Upper lobe of left lung (tissue), 6 donors: ENCODE measurements around the gene OPRD1. TPM values are rescaled to one million over a fixed set of nuclear protein-coding genes. Genes with fewer than 3 reads are reported as not detected.
A peak's percentile ranks its signal among the peaks of the same experiment; 100 is the strongest.

Experiments
- ATAC-seq, 2 donors: fragments of 200-7000 bp; cut with Tn5 transposase; one replicate each; pipeline ENCODE4 v1.9.1; 2022; ENCODE audit warnings: mild to moderate bottlenecking in 2 of 2, moderate library complexity in 2 of 2; ENCODE audit not compliant: low FRiP score in 2 of 2
- DNase-seq, 2 donors: peaks; one replicate each; pipeline ENCODE4 v3.0.0-alpha.2; 2019 to 2020
- H3K27ac ChIP-seq, 4 donors: fragments of 200-600 bp; sonication (generic); one replicate each; pipeline ENCODE4 v1.5.1; 2016 to 2019
- H3K27me3 ChIP-seq, 4 donors: fragments of 200-600 bp; sonication (generic); one replicate each; pipeline ENCODE4 v1.5.1; 2017 to 2019
- H3K36me3 ChIP-seq, 4 donors: fragments of 200-600 bp; sonication (generic); one replicate each; pipeline ENCODE4 v1.5.1; 2016 to 2019
- H3K4me1 ChIP-seq, 4 donors: fragments of 200-600 bp; sonication (generic); one replicate each; pipeline ENCODE4 v1.5.1; 2018 to 2019
- H3K4me3 ChIP-seq, 4 donors: fragments of 200-600 bp; sonication (generic); one replicate each; pipeline ENCODE4 v1.5.1; 2017 to 2019; ENCODE audit warnings: mild to moderate bottlenecking in 2 of 4, moderate library complexity in 1 of 4
- H3K9me3 ChIP-seq, 4 donors: fragments of 200-600 bp; sonication (generic); one replicate each; pipeline ENCODE4 v1.5.1; 2018 to 2019
- CTCF ChIP-seq, 6 experiments: fragments of 450-650 bp in 4 of 6; fragments of 200-600 bp in 2 of 6; sonication (generic) in 2 of 6; IDR thresholded peaks; one replicate each; pipeline ENCODE4 v1.5.1; 2016 to 2019; ENCODE audit warnings: antibody characterized with exemption in 6 of 6
- EP300 ChIP-seq, 4 donors: sonication (generic); formaldehyde crosslinking; IDR thresholded peaks; one replicate each; pipeline ENCODE4 v1.5.1; 2017; ENCODE audit warnings: antibody characterized with exemption in 4 of 4, control low read depth in 2 of 4
- POLR2A ChIP-seq, 4 donors: fragments of 450-650 bp; IDR thresholded peaks; one replicate each; pipeline ENCODE4 v1.5.1; 2016 to 2017; ENCODE audit warnings: antibody characterized with exemption in 4 of 4, mild to moderate bottlenecking in 2 of 4
- POLR2AphosphoS5 ChIP-seq, 2 donors: sonication (generic); formaldehyde crosslinking; IDR thresholded peaks; one replicate each; pipeline ENCODE4 v1.5.1; 2017; ENCODE audit warnings: antibody characterized with exemption in 2 of 2
- WGBS, 2 donors: methylation state at CpG; one replicate each; pipeline ENCODE4 v1.1.5; 2017 to 2018; 5-methylcytosine and 5-hydroxymethylcytosine counted together
- total RNA-seq, 6 donors: library from RNA; depleted of rRNA in 4 of 6; stranded (reverse); fragments of >200 nt in 4 of 6; gene quantifications; one replicate each; pipeline versions ENCODE4 v1.1.0 to v1.2.1, GENCODE V29; 2016 to 2021
- donor health status: DM: no; HTN: no; CAD: no; lungs with moderate emphysema.
- donor health status: DM: no; HTN: yes; CAD: no; lungs with severe emphysema.

The OPRD1 gene
- total RNA-seq, 6 donors from 2014 or later = not detected

GRCh38 chr1:28896609-28896986 lies 84.6 kb downstream of the OPRD1 start:
- no peaks in the 10 kb centered on the region for H3K9me3 ChIP-seq
- no peak for ATAC-seq
- TF ChIP-seq CTCF (IDR thresholded peaks at IDR 0.05) (no peak), POLR2A (IDR thresholded peaks at IDR 0.05) (no peak), EP300 (IDR thresholded peaks at IDR 0.05) (no peak), POLR2AphosphoS5 (IDR thresholded peaks at IDR 0.05) (no peak)
- no peaks in the 10 kb centered on the region for H3K27me3 ChIP-seq
- no peak for DNase-seq
- peaks cover 0 to 8% (median 3%) of the 10 kb centered on the region in 4 donors for H3K36me3 ChIP-seq
- no peak overlapping the region for H3K4me3 ChIP-seq
- H3K4me1 ChIP-seq = peaks cover 20 to 43% (median 23%) of the 10 kb centered on the region in 4 donors
- peak overlapping the region in 2 of 4 donors; percentile 42 to 49 for H3K27ac ChIP-seq
- 54 to 74% methylated on average over 3 of the region's 3 CpGs for WGBS, 2 donors

DNA sequence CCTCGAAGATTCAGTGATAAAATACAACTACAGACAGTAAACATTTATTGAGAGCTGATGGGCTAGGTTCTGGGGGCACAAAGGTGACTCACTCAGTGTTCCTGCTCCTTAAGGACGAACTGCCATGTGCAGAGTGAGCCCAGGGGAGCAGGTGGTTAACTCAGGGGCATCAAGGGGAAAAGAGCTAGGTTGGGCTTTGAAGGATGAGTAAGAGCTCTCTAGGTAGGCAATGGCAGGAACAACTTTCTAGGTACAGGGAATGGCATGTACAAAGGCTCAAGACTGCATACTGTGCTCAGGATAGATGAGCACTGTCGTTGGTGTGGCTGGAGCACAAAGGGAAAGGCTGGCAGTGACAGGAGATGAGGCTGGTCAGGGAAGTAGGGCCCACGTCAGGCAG lies 85.8 kb downstream of the OPRD1 start:
- 58 to 68% methylated on average over 4 of the region's 4 CpGs for WGBS, 2 donors
- DNase-seq (no peak), ATAC-seq (no peak)
- TF ChIP-seq EP300 (IDR thresholded peaks at IDR 0.05) (no peak), POLR2AphosphoS5 (IDR thresholded peaks at IDR 0.05) (no peak), CTCF (IDR thresholded peaks at IDR 0.05) (no peak)
- H3K27me3 ChIP-seq = no peaks in the 10 kb centered on the region
- H3K27ac ChIP-seq = peak overlapping the region in 3 of 4 donors; percentile 45 to 76 (median 52)
- H3K9me3 ChIP-seq = no peaks in the 10 kb centered on the region
- H3K4me1 ChIP-seq = peaks cover 20 to 43% (median 23%) of the 10 kb centered on the region in 4 donors
- H3K4me3 ChIP-seq = no peak overlapping the region
- peaks cover 0 to 8% (median 3%) of the 10 kb centered on the region in 4 donors for H3K36me3 ChIP-seq

DNA sequence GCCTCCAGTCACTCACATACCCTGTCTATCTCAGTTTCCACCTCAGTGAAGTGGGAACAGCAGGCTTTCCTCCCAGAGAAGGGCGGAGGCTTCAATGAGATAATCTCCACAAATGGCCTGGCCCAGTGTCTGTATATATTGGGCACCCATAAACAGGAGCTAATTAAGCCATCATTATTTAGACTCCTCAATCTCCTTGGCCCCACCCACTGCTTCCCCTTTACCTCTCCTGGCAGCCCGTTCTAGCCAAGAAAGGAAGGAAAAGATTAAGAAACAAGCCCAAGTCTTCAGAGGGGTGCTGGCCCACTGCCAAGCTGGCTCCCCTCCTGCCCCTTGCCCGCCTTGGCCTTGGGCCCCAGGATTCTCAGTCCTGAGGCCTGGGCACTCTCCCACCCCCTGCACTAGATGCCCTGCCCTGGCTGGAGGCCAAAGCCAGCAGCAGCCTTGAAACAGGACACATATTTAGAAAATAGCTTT lies 86.5 kb downstream of the OPRD1 start:
- no peak for ATAC-seq
- no peak for DNase-seq
- peak overlapping the region in 3 of 4 donors; percentile 45 to 76 (median 52) for H3K27ac ChIP-seq

GRCh38 chr1:28899267-28899666 lies 87.3 kb downstream of the OPRD1 start:
- TF ChIP-seq POLR2AphosphoS5 (IDR thresholded peaks at IDR 0.05) = no peak
- no peak for TF ChIP-seq POLR2A (IDR thresholded peaks at IDR 0.05)
- no peak for TF ChIP-seq CTCF (IDR thresholded peaks at IDR 0.05)
- TF ChIP-seq EP300 (IDR thresholded peaks at IDR 0.05) = no peak
- H3K27ac ChIP-seq = peak overlapping the region in 3 of 4 donors; percentile 45 to 76 (median 52)
- 51 to 59% methylated on average over 2 of the region's 2 CpGs for WGBS, 2 donors
- DNase-seq (no peak), ATAC-seq (peak in 1 of 2 donors; percentile 6)
- no peak overlapping the region for H3K4me3 ChIP-seq
- no peaks in the 10 kb centered on the region for H3K27me3 ChIP-seq
- H3K9me3 ChIP-seq = no peaks in the 10 kb centered on the region
- peaks cover 20 to 43% (median 23%) of the 10 kb centered on the region in 4 donors for H3K4me1 ChIP-seq
- H3K36me3 ChIP-seq = peaks cover 0 to 3% (median 0%) of the 10 kb centered on the region in 4 donors

More for the DNA sequence above, 86.5 kb downstream of the OPRD1 start:
- TF ChIP-seq POLR2A (IDR thresholded peaks at IDR 0.05) = no peak
- TF ChIP-seq EP300 (IDR thresholded peaks at IDR 0.05) = no peak
- TF ChIP-seq POLR2AphosphoS5 (IDR thresholded peaks at IDR 0.05) = peak in 1 of 2 donors; percentile 14
- no peak for TF ChIP-seq CTCF (IDR thresholded peaks at IDR 0.05)
- H3K4me3 ChIP-seq = no peak overlapping the region
- WGBS, 2 donors = 39 to 42% methylated on average over 3 of the region's 3 CpGs
- H3K4me1 ChIP-seq = peaks cover 20 to 43% (median 23%) of the 10 kb centered on the region in 4 donors
- no peaks in the 10 kb centered on the region for H3K9me3 ChIP-seq
- H3K27me3 ChIP-seq = no peaks in the 10 kb centered on the region
- H3K36me3 ChIP-seq = peaks cover 0 to 6% (median 3%) of the 10 kb centered on the region in 4 donors

GRCh38 chr1:28900562-28900961 lies 88.6 kb downstream of the OPRD1 start:
- H3K27ac ChIP-seq = no peak overlapping the region
- H3K4me1 ChIP-seq = peaks cover 20 to 35% (median 21%) of the 10 kb centered on the region in 4 donors
- no peaks in the 10 kb centered on the region for H3K36me3 ChIP-seq
- ATAC-seq (no peak), DNase-seq (no peak)
- H3K4me3 ChIP-seq = no peak overlapping the region
- TF ChIP-seq POLR2AphosphoS5 (IDR thresholded peaks at IDR 0.05) = no peak
- no peak for TF ChIP-seq CTCF (IDR thresholded peaks at IDR 0.05)
- no peak for TF ChIP-seq POLR2A (IDR thresholded peaks at IDR 0.05)
- no peak for TF ChIP-seq EP300 (IDR thresholded peaks at IDR 0.05)
- H3K27me3 ChIP-seq = no peaks in the 10 kb centered on the region
- WGBS, 2 donors = 95 to 99% methylated on average over 3 of the region's 3 CpGs
- no peaks in the 10 kb centered on the region for H3K9me3 ChIP-seq
